Stimulated activated naive CD8-positive, alpha-beta T cell treated with anti-CD3 and anti-CD28 coated beads, Interleukin-15, amount 100 ng/mL, for 72 hours (primary cell): ENCODE measurements around the gene EYA3.

Experiments used
- ATAC-seq: fragments of 150-1000 bp; cut with Tn5 transposase; 2 replicates; pipeline ENCODE4 v1.10.0; 2021; ENCODE audit warnings: mild to moderate bottlenecking, moderate library complexity
- DNase-seq, 2 donors: peaks; one replicate each; pipeline ENCODE4 v3.0.0; 2021 to 2022
- H3K27ac Mint-ChIP-seq, 2 donors: one replicate each; pipeline ENCODE4 v1.8.0; 2022; ENCODE audit warnings: mild to moderate bottlenecking in 2 of 2, mixed read lengths in 2 of 2, moderate library complexity in 2 of 2
- H3K27me3 Mint-ChIP-seq: one replicate; pipeline ENCODE4 v1.8.0; 2022; ENCODE audit warnings: mixed read lengths
- H3K4me1 Mint-ChIP-seq: one replicate; pipeline ENCODE4 v1.8.0; 2022; ENCODE audit warnings: mild to moderate bottlenecking, mixed read lengths
- H3K4me3 Mint-ChIP-seq, 2 donors: one replicate each; pipeline ENCODE4 v1.8.0; 2022; ENCODE audit warnings: mild to moderate bottlenecking in 2 of 2, mixed read lengths in 2 of 2, moderate library complexity in 1 of 2
- H3K9me3 Mint-ChIP-seq, 2 donors: one replicate each; pipeline ENCODE4 v1.8.0; 2022; ENCODE audit warnings: mixed read lengths in 2 of 2

The EYA3 gene

GRCh38 chr1:27981145-27981544 lies 107.3 kb downstream of the EYA3 start:
- no peaks in the 10 kb centered on the region for H3K9me3 Mint-ChIP-seq
- no peak for DNase-seq
- H3K4me3 Mint-ChIP-seq: no peak overlapping the region
- H3K27ac Mint-ChIP-seq: no peak overlapping the region
- H3K4me1 Mint-ChIP-seq: no peaks in the 10 kb centered on the region
- no peaks in the 10 kb centered on the region for H3K27me3 Mint-ChIP-seq
- ATAC-seq: no peak

- ATAC-seq (no peak), DNase-seq (no peak)
- Mint-ChIP-seq H3K27ac (no peak overlapping the region), H3K4me1 (no peaks in the 10 kb centered on the region), H3K4me3 (no peak overlapping the region), H3K27me3 (no peaks in the 10 kb centered on the region), H3K9me3 (no peaks in the 10 kb centered on the region)
Measured at GRCh38 chr1:27980216-27980845, 108.1 kb downstream of the EYA3 start.

GRCh38 chr1:27979859-27980201 lies 108.6 kb downstream of the EYA3 start:
- H3K9me3 Mint-ChIP-seq: no peaks in the 10 kb centered on the region

DNA sequence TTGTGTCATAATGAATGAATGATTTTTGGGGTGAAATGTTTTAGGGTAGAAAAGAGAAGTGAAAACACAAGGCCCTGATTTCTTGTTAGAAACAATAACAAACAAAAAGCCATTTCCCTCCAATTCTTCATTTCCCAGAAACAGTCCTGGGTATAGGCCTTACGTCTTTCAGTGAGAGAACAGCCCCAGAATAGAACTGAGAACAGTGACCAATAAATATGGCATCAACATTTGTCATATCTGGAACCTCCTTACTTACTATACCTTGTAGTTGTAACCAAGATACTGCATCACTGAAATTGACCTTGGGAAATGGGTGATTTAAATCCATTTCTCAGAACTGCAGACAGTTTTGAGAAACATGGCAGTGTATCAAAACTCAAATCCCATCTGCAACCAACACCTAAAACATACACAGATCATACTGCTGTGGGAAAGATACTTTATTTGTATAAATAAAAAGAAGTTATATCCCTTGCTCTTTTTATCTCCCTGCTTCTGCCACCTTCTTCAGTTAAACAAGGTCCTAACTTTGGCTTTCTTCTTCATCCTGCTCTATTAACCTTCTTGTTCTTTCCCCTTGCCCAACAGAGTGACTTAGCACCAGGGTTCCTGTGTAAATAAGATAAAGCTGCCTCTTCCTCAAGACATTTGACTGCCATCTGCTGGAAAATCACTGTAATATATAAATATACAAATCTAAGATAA lies 109.1 kb downstream of the EYA3 start:
- H3K4me1 Mint-ChIP-seq: no peaks in the 10 kb centered on the region
- DNase-seq (no peak), ATAC-seq (peak; percentile 87)
- H3K27ac Mint-ChIP-seq: no peak overlapping the region
- H3K4me3 Mint-ChIP-seq: no peak overlapping the region
- H3K27me3 Mint-ChIP-seq: no peaks in the 10 kb centered on the region
- H3K9me3 Mint-ChIP-seq: no peaks in the 10 kb centered on the region

More at GRCh38 chr1:27979859-27980201, 108.6 kb downstream of the EYA3 start:
- Mint-ChIP-seq H3K27ac (no peak overlapping the region), H3K4me1 (no peaks in the 10 kb centered on the region), H3K27me3 (no peaks in the 10 kb centered on the region), H3K4me3 (no peak overlapping the region)
- DNase-seq (no peak), ATAC-seq (no peak)

- no peak for DNase-seq
- ATAC-seq: no peak
- Mint-ChIP-seq H3K27ac (peak overlapping the region in 1 of 2 donors; percentile 59), H3K4me3 (no peak overlapping the region), H3K4me1 (no peaks in the 10 kb centered on the region), H3K27me3 (no peaks in the 10 kb centered on the region), H3K9me3 (no peaks in the 10 kb centered on the region)
Measured at GRCh38 chr1:27974417-27974781, 114.0 kb downstream of the EYA3 start.

DNA sequence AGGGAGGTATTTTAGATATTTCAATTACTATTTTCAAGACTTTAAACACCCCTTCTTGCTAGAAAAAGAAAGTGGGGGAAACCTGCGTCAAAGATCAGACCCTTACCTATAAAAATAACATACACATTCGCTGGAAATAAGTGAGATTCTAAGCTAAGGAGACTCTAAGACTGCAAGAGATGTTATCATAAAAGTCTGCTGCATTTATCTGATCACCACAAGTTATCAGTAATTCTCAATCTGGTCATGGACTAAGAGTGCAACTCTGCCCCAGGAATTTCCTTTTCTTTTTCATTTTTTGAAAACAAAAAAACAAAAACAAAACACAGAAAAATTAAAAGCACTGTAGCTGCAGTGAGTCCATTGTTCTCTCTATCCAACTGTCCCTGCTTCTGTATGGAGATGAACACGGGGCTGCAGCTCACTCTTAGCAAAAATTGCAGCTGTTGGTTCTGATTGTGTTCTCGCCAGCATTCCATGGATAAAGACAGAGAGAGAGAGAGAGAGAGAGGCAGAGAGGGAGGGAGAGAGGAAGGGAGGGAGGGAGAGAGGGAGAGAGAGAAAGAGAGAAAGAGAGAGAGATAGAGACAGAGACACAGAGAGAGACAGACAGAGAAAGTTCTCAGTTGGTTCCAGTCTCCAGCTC lies 114.5 kb downstream of the EYA3 start:
- Mint-ChIP-seq H3K27me3 (no peaks in the 10 kb centered on the region), H3K4me3 (no peak overlapping the region), H3K27ac (peak overlapping the region in 1 of 2 donors; percentile 59), H3K4me1 (no peaks in the 10 kb centered on the region), H3K9me3 (no peaks in the 10 kb centered on the region)
- DNase-seq (no peak), ATAC-seq (no peak)

DNA sequence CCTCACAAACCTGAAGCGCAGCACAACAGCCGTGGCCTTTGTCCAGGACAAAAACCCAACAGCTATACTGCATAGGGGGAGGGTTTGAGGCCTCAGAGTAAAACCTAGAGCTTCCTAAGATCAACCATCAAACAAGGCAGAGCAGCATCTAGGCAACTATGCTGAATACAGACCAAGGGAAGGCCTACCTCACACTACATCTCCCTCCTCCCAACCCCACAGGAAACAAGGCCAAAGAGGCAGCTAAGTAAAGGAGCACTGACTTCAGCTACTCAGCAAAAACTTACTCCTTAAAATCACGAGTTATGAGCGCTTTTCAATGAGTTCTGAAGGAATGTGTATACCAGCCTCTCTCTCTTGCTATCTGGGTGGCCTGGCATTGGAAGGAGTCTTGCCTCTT lies 116.3 kb downstream of the EYA3 start:
- ATAC-seq (no peak), DNase-seq (no peak)
- no peak overlapping the region for H3K27ac Mint-ChIP-seq
- H3K4me3 Mint-ChIP-seq: no peak overlapping the region
- H3K4me1 Mint-ChIP-seq: peaks cover 9% of the 10 kb centered on the region
- no peaks in the 10 kb centered on the region for H3K27me3 Mint-ChIP-seq
- H3K9me3 Mint-ChIP-seq: no peaks in the 10 kb centered on the region

DNA sequence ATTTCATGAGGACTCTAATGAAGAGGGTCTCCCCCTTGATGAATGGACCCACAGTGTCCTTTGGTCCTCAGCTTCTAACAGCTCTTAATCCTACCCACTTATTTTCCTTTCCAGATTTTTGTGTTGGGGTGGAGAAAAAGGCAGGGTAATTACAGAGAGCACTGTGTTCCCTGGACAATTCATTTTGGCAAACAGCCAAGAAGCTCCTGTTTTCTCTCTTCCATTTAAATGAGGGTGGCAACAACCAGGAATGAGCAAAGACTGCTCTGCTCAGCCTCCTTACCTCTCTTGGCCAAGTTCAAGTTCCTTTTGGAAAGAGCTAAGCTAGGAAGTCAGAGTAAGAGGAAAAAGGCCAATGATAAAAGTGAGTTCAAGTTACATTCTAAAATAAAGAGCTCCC lies 116.7 kb downstream of the EYA3 start:
- H3K27ac Mint-ChIP-seq: no peak overlapping the region
- H3K27me3 Mint-ChIP-seq: no peaks in the 10 kb centered on the region
- H3K4me3 Mint-ChIP-seq: no peak overlapping the region
- H3K4me1 Mint-ChIP-seq: peaks cover 9% of the 10 kb centered on the region
- DNase-seq (no peak), ATAC-seq (no peak)
- H3K9me3 Mint-ChIP-seq: no peaks in the 10 kb centered on the region

DNA sequence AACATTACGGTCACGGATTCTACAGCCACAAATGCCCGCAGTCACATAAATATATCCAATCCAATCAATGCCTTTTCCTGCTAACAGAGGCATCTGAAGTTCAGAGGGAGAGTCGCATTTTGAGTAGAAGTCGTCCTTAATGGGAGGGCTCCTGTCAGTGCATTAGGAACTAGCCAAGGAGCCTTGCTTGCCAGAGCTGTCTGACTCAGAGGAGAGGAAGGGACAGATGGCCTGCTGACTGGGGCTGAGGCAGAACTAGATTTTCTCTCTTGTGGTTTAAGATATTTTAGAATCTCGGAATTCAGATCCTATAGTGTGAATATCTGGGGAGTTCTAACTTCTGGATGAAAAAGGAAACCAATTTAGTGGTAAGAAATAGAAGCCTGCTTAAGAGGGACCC lies 118.0 kb downstream of the EYA3 start:
- Mint-ChIP-seq H3K4me1 (peaks cover 9% of the 10 kb centered on the region), H3K27me3 (no peaks in the 10 kb centered on the region), H3K27ac (no peak overlapping the region), H3K4me3 (no peak overlapping the region), H3K9me3 (no peaks in the 10 kb centered on the region)
- DNase-seq: no peak
- ATAC-seq: no peak

GRCh38 chr1:27968692-27969091 lies 119.7 kb downstream of the EYA3 start:
- DNase-seq: no peak
- Mint-ChIP-seq H3K4me3 (no peak overlapping the region), H3K27me3 (no peaks in the 10 kb centered on the region), H3K27ac (peak overlapping the region; percentile 6 to 81), H3K4me1 (peaks cover 9% of the 10 kb centered on the region), H3K9me3 (no peaks in the 10 kb centered on the region)
- no peak for ATAC-seq

- H3K9me3 Mint-ChIP-seq: no peaks in the 10 kb centered on the region
- no peaks in the 10 kb centered on the region for H3K27me3 Mint-ChIP-seq
- H3K4me1 Mint-ChIP-seq: peaks cover 15% of the 10 kb centered on the region
- peak overlapping the region; percentile 28 to 81 for H3K27ac Mint-ChIP-seq
- no peak overlapping the region for H3K4me3 Mint-ChIP-seq
- ATAC-seq: no peak
- no peak for DNase-seq
Measured at GRCh38 chr1:27967884-27968466, 120.4 kb downstream of the EYA3 start.

GRCh38 chr1:27967106-27967883 lies 121.1 kb downstream of the EYA3 start:
- H3K4me1 Mint-ChIP-seq: peaks cover 15% of the 10 kb centered on the region
- peak overlapping the region in 1 of 2 donors; percentile 28 for H3K27ac Mint-ChIP-seq
- H3K27me3 Mint-ChIP-seq: no peaks in the 10 kb centered on the region
- no peaks in the 10 kb centered on the region for H3K9me3 Mint-ChIP-seq
- ATAC-seq (no peak), DNase-seq (no peak)
- H3K4me3 Mint-ChIP-seq: no peak overlapping the region

GRCh38 chr1:27966402-27967105 lies 121.9 kb downstream of the EYA3 start:
- Mint-ChIP-seq H3K27ac (no peak overlapping the region), H3K4me3 (no peak overlapping the region), H3K4me1 (peaks cover 21% of the 10 kb centered on the region), H3K27me3 (no peaks in the 10 kb centered on the region), H3K9me3 (no peaks in the 10 kb centered on the region)
- ATAC-seq: no peak
- DNase-seq: no peak

DNA sequence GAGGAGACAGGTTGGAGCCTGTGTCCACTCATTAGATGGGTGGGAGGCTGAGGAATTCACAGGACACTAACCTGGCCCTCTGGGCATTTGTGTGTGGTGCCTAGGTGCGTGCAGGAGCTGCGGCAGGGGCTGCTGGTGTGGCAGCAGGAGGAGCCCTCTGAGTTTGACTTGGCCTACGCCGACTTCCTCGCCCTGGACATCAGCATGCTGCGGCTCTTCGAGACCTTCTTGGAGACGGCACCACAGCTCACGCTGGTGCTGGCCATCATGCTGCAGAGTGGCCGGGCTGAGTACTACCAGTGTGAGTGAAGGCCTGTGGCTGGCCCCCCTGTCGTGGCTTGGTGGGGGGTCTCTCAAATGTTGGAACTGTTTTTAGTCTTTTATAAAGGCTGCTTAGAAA lies 125.0 kb downstream of the EYA3 start:
- no peak for DNase-seq
- Mint-ChIP-seq H3K27ac (peak overlapping the region in 1 of 2 donors; percentile 52), H3K4me1 (peaks cover 40% of the 10 kb centered on the region), H3K4me3 (no peak overlapping the region), H3K9me3 (no peaks in the 10 kb centered on the region), H3K27me3 (no peaks in the 10 kb centered on the region)
- ATAC-seq: no peak

GRCh38 chr1:27961646-27962221 lies 126.7 kb downstream of the EYA3 start:
- no peaks in the 10 kb centered on the region for H3K9me3 Mint-ChIP-seq
- no peak overlapping the region for H3K27ac Mint-ChIP-seq
- H3K4me3 Mint-ChIP-seq: peak overlapping the region; percentile 56 to 88
- peaks cover 8% of the 10 kb centered on the region for H3K27me3 Mint-ChIP-seq
- ATAC-seq (no peak), DNase-seq (no peak)
- H3K4me1 Mint-ChIP-seq: peaks cover 36% of the 10 kb centered on the region
